Thymus (tissue), 11 donors: ENCODE measurements around the gene PRR15L. TPM values are rescaled to one million over a fixed set of nuclear protein-coding genes. Genes with fewer than 3 reads are reported as not detected.

ENCODE experiments used
- DNase-seq, 9 donors: peaks; one replicate each; pipeline ENCODE4 v3.0.0-alpha.2; 2013; ENCODE audit warnings: low spot score in 9 of 9, low read depth in 6 of 9, missing footprints in 1 of 9
- H3K27ac ChIP-seq, 2 donors: one replicate each; pipeline ENCODE4 v1.5.1; 2013; ENCODE audit warnings: control low read depth in 1 of 2, low read depth in 1 of 2, low read length in 1 of 2, mild to moderate bottlenecking in 1 of 2, moderate library complexity in 1 of 2
- H3K27me3 ChIP-seq, 2 donors: one replicate each; pipeline ENCODE4 v1.5.1; 2013; ENCODE audit warnings: low read length in 1 of 2; ENCODE audit not compliant: control insufficient read depth in 2 of 2, insufficient read depth in 1 of 2
- H3K36me3 ChIP-seq, 2 donors: one replicate each; pipeline ENCODE4 v1.5.1; 2013; ENCODE audit warnings: low read length in 1 of 2, mild to moderate bottlenecking in 1 of 2, moderate library complexity in 1 of 2; ENCODE audit not compliant: control insufficient read depth in 2 of 2, insufficient read depth in 2 of 2
- H3K4me1 ChIP-seq, 2 donors: one replicate each; pipeline ENCODE4 v1.5.1; 2013; ENCODE audit warnings: low read length in 2 of 2; ENCODE audit not compliant: control insufficient read depth in 2 of 2, insufficient read depth in 2 of 2
- H3K4me3 ChIP-seq, 2 donors: one replicate each; pipeline ENCODE4 v1.5.1; 2013; ENCODE audit warnings: low read length in 2 of 2, control low read depth in 1 of 2, mild to moderate bottlenecking in 1 of 2
- H3K9me3 ChIP-seq, 2 donors: one replicate each; pipeline ENCODE4 v1.5.1; 2013; ENCODE audit warnings: low read length in 1 of 2, mild to moderate bottlenecking in 1 of 2; ENCODE audit not compliant: control insufficient read depth in 2 of 2, insufficient read depth in 1 of 2
- WGBS: extraction: QIAGEN DNeasy Blood & Tissue Kit; methylation state at CpG from one replicate; pipeline ENCODE4 v1.1.7; 2013; 5-methylcytosine and 5-hydroxymethylcytosine counted together
- polyA plus RNA-seq: library from polyadenylated mRNA; stranded (reverse); fragments of 200-250 nt; gene quantifications from one replicate; pipeline ENCODE4 v1.2.3, GENCODE V29; 2013
- total RNA-seq: library from RNA; stranded (reverse); fragments of 120-200 nt; gene quantifications from one replicate; pipeline ENCODE4 v1.2.4, GENCODE V29; 2013
- donor health status: healthy.

The PRR15L gene
- total and polyA plus RNA-seq, 2 donors, result 0.38 to 1.9 TPM

- peaks cover 0 to 21% of the 10 kb centered on the region in 2 donors for H3K4me1 ChIP-seq
- no peak overlapping the region for H3K27ac ChIP-seq
- WGBS, result 68% methylated on average over 9 of the region's 9 CpGs
- no peaks in the 10 kb centered on the region for H3K9me3 ChIP-seq
- no peak overlapping the region for H3K4me3 ChIP-seq
- H3K27me3 ChIP-seq, result no peaks in the 10 kb centered on the region
- H3K36me3 ChIP-seq, result peaks cover 61 to 63% of the 10 kb centered on the region in 2 donors
- DNase-seq, result no peak
Measured at GRCh38 chr17:47982645-47983390, 25.1 kb upstream of the PRR15L start.

DNA sequence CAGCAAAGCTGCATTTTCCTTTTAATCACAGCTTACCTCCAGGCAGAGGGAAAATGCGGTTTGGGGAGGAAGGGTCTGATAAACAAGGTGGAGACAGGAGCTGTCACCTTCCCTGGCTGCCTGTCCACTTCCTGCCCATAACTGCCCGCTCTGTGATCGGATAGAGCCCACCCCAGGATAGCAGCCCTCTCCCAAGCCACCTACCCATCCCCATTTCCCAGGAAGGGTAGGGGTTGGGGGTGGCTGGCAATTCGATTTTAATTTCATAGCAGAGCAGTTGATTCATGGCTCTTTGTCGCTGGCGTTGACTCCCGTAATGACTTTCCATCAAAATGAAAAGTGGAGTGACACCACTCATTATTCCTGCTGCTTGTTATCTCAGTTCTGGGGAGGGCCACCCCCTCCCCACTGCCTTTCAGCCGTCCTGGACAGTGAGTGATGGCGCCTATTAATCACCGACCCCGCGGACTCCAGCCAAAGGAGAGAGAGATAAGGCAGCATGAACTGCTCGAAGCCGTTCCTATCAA lies 24.5 kb upstream of the PRR15L start:
- H3K4me1 ChIP-seq, result peaks cover 0 to 26% of the 10 kb centered on the region in 2 donors
- no peaks in the 10 kb centered on the region for H3K27me3 ChIP-seq
- 89% methylated on average over 14 of the region's 14 CpGs for whole genome bisulfite sequencing
- DNase-seq, result no peak
- H3K36me3 ChIP-seq, result peaks cover 67 to 69% of the 10 kb centered on the region in 2 donors
- H3K9me3 ChIP-seq, result no peaks in the 10 kb centered on the region
- no peak overlapping the region for H3K27ac ChIP-seq
- no peak overlapping the region for H3K4me3 ChIP-seq

GRCh38 chr17:47981462-47981861 lies 23.8 kb upstream of the PRR15L start:
- H3K27ac ChIP-seq, result no peak overlapping the region
- no peaks in the 10 kb centered on the region for H3K9me3 ChIP-seq
- DNase-seq, result no peak
- H3K27me3 ChIP-seq, result no peaks in the 10 kb centered on the region
- peaks cover 68 to 72% of the 10 kb centered on the region in 2 donors for H3K36me3 ChIP-seq
- 29% methylated on average over 9 of the region's 9 CpGs for WGBS
- H3K4me3 ChIP-seq, result no peak overlapping the region
- peaks cover 0 to 30% of the 10 kb centered on the region in 2 donors for H3K4me1 ChIP-seq

DNA sequence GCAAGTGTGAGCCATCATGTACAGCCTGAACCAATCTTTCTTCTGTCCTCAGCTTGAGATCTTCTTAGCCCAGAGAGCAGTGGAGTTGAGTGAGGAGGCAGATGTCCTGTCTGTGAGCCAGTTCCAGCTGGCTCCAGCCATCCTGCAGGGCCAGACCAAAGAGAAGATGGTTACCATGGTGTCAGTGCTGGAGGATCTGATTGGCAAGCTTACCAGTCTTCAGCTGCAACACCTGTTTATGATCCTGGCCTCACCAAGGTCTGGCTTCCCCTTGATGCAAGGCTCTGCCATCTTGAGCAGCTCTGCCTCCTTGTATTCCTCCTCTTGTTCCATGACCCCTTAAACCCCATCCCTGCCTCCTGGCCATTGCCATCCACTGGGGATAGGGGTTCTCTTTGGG lies 22.9 kb upstream of the PRR15L start:
- Histone ChIP-seq H3K9me3 (no peaks in the 10 kb centered on the region), H3K4me3 (no peak overlapping the region), H3K27ac (no peak overlapping the region), H3K36me3 (peaks cover 72 to 78% of the 10 kb centered on the region in 2 donors), H3K27me3 (no peaks in the 10 kb centered on the region), H3K4me1 (peaks cover 6 to 39% of the 10 kb centered on the region in 2 donors)
- DNase-seq, result no peak

GRCh38 chr17:47978324-47978723 lies 20.6 kb upstream of the PRR15L start:
- WGBS, result 42% methylated on average over 7 of the region's 7 CpGs
- Histone ChIP-seq H3K27ac (no peak overlapping the region), H3K36me3 (peaks cover 69 to 88% of the 10 kb centered on the region in 2 donors), H3K4me1 (peaks cover 10 to 57% of the 10 kb centered on the region in 2 donors), H3K4me3 (no peak overlapping the region), H3K9me3 (no peaks in the 10 kb centered on the region), H3K27me3 (no peaks in the 10 kb centered on the region)
- peak in 7 of 9 donors; percentile 21 to 73 (median 54) for DNase-seq

GRCh38 chr17:47975823-47976205 lies 18.1 kb upstream of the PRR15L start:
- peak in 5 of 9 donors; percentile 13 to 68 (median 45) for DNase-seq
- Histone ChIP-seq H3K4me1 (peaks cover 18 to 61% of the 10 kb centered on the region in 2 donors), H3K9me3 (no peaks in the 10 kb centered on the region), H3K36me3 (peaks cover 50 to 62% of the 10 kb centered on the region in 2 donors), H3K27me3 (no peaks in the 10 kb centered on the region), H3K4me3 (no peak overlapping the region), H3K27ac (peak overlapping the region; percentile 77 to 84)
- 29% methylated on average over 10 of the region's 10 CpGs for WGBS

GRCh38 chr17:47975189-47975822 lies 17.6 kb upstream of the PRR15L start:
- DNase-seq, result peak in 1 of 9 donors; percentile 28
- H3K4me1 ChIP-seq, result peaks cover 21 to 61% of the 10 kb centered on the region in 2 donors
- 62% methylated on average over 15 of the region's 15 CpGs for WGBS
- H3K27me3 ChIP-seq, result no peaks in the 10 kb centered on the region
- H3K9me3 ChIP-seq, result no peaks in the 10 kb centered on the region
- H3K27ac ChIP-seq, result peak overlapping the region; percentile 77 to 84
- H3K4me3 ChIP-seq, result no peak overlapping the region
- peaks cover 45 to 57% of the 10 kb centered on the region in 2 donors for H3K36me3 ChIP-seq

DNA sequence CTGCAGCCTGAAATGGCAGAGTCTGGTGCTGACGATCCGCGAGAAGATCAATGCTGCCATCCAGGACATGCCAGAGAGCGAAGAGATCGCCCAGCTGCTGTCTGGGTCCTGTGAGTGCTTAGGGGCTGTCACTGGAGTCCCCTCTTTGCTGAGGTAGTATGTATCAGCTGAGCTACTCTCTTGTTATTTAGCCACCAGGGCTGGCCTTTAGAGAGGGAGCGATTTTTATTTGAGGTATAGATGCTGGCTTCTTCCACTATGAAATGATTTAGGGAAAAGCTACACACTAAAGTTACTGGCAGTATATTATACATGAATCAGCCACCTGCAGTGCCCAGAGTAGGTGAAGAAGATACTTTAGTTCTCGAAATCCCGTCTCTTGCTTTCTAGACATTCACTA lies 15.9 kb upstream of the PRR15L start:
- H3K36me3 ChIP-seq, result peaks cover 28 to 41% of the 10 kb centered on the region in 2 donors
- no peak for DNase-seq
- H3K9me3 ChIP-seq, result no peaks in the 10 kb centered on the region
- no peak overlapping the region for H3K27ac ChIP-seq
- H3K4me1 ChIP-seq, result peaks cover 23 to 65% of the 10 kb centered on the region in 2 donors
- no peaks in the 10 kb centered on the region for H3K27me3 ChIP-seq
- WGBS, result 97% methylated on average over 8 of the region's 8 CpGs
- H3K4me3 ChIP-seq, result no peak overlapping the region
